WERI-Rb-1 (cell line): ENCODE results near the gene CRIP1.

Experiments used
- DNase-seq: peaks from one replicate; pipeline ENCODE4 v3.0.0-alpha.2; 2020
- H3K27ac ChIP-seq: fragments of 250-450 bp; sonication (Bioruptor Pico); 2 replicates; pipeline ENCODE4 v1.5.1; 2020; ENCODE audit warnings: mild to moderate bottlenecking, moderate library complexity
- H3K27me3 ChIP-seq: fragments of 250-450 bp; sonication (Bioruptor Pico); 2 replicates; pipeline ENCODE4 v1.5.1; 2021; ENCODE audit warnings: mild to moderate bottlenecking, low read depth, moderate library complexity; ENCODE audit not compliant: insufficient read depth, severe bottlenecking
- H3K36me3 ChIP-seq: fragments of 250-450 bp; sonication (Bioruptor Pico); 2 replicates; pipeline ENCODE4 v1.5.1; 2020; ENCODE audit warnings: mild to moderate bottlenecking, moderate library complexity
- H3K4me3 ChIP-seq: 2 replicates; pipeline ENCODE4 v1.5.1; 2011; ENCODE audit warnings: low read depth, mild to moderate bottlenecking, control low read depth, low read length
- H3K9me3 ChIP-seq: fragments of 250-450 bp; sonication (Bioruptor Pico); 2 replicates; pipeline ENCODE4 v1.5.1; 2021; ENCODE audit warnings: mild to moderate bottlenecking, moderate library complexity; ENCODE audit not compliant: severe bottlenecking
- TF ChIP-seq, protein P1 (sequence below): IDR thresholded peaks from 2 replicates; pipeline ENCODE4 v1.5.1; 2011; ENCODE audit warnings: low read depth, mild to moderate bottlenecking, control low read depth, inconsistent platforms, low read length

CRIP1 gene

DNA sequence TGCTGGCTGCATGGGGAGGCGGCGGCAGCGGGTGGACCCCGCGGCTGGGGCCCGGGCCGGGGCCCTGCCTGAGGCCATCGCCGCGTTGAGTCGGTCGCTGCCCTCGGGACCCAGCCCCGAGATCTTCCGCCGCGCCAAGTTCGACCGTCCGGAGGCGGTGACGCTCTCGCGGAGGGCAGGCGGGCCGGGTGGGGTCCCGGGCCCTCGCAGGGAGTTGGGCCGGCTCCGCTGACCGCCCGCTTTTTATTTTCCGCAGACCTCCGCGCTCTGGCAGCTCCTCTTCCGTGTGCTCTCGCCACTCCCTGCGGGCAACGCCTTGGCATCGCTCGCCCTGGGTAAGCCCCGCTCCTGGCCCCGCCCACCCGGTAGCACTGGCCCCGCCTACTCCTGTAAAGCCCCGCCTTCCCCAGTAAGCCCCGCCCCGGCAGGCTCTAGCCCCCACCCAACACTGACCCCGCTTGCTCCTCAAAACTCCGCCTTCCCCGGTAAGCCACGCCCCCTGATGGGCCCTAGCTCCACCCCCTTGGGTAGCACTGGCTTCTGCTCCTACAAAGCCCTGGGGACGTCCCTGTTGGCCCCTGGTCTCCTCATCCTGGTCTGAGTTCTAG is 4.8 kb downstream of the CRIP1 start:
- peak overlapping the region; percentile 74 for H3K4me3 ChIP-seq
- TF ChIP-seq, protein P1, sequence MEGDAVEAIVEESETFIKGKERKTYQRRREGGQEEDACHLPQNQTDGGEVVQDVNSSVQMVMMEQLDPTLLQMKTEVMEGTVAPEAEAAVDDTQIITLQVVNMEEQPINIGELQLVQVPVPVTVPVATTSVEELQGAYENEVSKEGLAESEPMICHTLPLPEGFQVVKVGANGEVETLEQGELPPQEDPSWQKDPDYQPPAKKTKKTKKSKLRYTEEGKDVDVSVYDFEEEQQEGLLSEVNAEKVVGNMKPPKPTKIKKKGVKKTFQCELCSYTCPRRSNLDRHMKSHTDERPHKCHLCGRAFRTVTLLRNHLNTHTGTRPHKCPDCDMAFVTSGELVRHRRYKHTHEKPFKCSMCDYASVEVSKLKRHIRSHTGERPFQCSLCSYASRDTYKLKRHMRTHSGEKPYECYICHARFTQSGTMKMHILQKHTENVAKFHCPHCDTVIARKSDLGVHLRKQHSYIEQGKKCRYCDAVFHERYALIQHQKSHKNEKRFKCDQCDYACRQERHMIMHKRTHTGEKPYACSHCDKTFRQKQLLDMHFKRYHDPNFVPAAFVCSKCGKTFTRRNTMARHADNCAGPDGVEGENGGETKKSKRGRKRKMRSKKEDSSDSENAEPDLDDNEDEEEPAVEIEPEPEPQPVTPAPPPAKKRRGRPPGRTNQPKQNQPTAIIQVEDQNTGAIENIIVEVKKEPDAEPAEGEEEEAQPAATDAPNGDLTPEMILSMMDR = no peak
- H3K27ac ChIP-seq = peak overlapping the region; percentile 92
- no peaks in the 10 kb centered on the region for H3K9me3 ChIP-seq
- peaks cover 19% of the 10 kb centered on the region for H3K36me3 ChIP-seq
- H3K27me3 ChIP-seq = no peaks in the 10 kb centered on the region
- peak; percentile 90 for DNase-seq

DNA sequence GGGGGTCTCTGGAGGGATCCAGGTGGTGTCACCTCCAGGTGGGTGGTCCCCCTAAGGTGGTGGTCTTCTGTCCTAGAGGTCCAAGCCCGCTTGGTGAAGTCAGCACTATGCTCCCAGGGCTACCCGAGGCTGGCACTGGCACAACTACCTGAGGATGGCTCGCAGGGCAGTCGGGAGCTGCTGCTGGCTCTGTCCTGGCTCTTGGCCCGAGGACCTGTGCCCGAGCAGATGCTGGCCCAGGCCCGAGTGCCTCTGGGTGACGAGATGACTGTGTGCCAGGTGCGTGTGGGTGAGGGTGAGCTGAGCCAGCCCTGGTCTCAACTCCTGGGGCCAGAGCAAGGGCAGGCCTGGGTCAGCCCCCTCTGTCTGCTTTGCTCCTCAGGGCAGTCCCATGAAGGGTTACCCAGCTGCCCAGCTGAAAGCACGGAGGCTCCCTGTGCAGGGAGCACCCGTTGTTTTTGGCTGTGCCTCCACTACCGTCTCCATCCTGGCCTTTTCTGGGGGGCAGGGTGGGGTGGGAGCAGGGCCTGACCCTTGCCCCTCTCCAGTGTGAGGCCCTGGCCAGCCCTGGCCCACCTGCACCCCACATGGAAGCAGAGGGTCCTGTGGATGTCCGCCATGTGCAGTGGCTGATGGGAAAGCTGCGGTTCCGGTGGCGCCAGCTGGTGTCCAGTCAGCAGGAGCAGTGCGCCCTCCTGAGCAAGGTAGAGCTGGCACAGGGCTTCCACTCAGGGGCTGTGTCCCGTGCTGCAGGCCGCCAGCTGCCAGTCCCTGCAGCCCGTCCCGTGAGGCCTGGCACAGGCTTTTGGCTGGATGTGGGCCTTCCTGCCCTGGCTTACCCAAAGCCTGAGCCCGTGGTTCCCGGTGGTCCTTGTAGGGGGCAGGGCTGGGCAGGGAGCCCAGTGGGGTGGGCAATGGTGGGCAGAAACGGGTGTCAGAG is 5.6 kb downstream of the CRIP1 start:
- TF ChIP-seq, protein P1 = no peak
- H3K36me3 ChIP-seq = peaks cover 19% of the 10 kb centered on the region
- H3K4me3 ChIP-seq = no peak overlapping the region; the same call in 1 of the 2 replicates
- no peak for DNase-seq
- no peaks in the 10 kb centered on the region for H3K9me3 ChIP-seq
- H3K27ac ChIP-seq = peak overlapping the region; percentile 46; the same call in 1 of the 2 replicates
- H3K27me3 ChIP-seq = no peaks in the 10 kb centered on the region

DNA sequence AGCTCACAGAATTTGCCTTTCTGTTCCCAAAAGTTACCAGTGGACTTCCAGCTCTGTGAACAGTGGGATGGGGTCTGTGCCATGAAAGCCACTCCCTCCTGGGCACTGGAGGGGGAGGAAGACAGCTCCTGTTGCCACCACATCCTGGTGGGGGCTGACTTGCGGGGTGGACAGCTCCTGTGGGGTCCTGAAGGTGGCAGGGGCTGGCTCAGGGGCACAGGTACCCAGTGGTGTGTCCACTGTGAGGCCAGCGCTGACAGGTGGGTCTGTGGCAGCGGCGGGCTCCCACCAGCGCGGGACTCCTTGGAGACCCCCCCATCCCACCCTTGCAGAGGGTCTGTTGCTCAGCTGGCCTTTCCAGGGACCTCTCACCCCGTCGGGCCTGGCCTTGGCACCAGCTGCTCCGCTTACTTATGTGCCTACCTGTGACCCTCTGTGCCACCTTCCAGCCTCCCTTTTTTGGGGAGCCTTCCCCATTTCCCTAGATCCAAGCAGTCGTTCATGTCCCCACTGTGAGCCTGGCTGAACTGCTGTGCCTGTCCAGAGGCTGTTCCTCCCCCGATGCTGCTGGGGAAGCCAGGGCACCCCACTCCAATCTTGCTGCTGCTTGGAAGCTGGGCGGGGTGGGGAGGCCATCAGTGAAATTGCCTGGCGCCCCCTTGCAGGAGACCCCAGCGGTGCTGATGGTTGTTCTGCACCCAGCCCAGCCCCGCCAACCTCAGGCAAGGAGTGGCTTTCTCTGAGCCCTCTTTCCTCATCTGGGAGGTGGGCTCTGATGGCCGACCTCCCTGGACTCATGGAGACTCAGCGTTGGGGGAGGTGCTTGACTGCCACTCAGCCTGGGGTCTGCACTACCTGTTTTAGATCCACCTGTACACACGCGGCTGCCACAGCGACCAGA is 6.5 kb downstream of the CRIP1 start:
- Histone ChIP-seq H3K27me3 (no peaks in the 10 kb centered on the region), H3K4me3 (no peak overlapping the region), H3K36me3 (peaks cover 22% of the 10 kb centered on the region), H3K27ac (no peak overlapping the region), H3K9me3 (no peaks in the 10 kb centered on the region)
- TF ChIP-seq, protein P1 = 0 out of 2 replicates have a peak, but pooled peaks have one; percentile 12
- DNase-seq = no peak

DNA sequence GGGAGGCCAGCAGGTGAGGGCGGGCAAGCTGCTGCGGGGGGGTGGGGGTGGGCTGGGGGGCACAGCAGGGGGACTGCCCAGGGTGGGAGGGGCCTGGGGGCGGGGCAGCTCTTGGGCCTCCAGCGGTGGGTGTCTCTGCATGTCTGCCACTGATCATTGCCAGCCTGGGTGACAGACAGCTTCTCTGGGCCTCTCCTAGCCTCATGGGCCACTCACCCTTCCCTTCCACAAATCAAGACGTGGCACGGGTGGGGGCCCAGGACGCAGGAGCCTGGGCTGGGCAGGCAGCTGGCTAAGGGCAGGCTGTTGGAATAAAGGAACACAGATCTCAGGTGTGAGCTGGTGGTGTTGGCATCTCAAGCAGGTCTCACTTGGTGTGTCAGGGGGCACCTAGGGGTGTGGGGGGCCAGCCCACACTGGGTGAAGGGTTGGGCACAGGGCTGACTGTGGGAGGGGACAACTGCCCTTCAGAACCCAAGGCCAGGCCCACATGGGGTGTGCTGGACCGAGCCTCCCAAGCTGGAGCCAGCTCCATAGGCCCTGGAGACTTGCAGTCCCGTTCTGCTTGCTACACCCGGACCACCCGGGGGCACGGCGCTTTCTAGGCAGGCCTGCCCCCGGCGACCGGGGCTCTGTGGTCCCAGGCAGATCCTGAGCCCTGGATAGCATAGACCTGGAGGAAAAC is 7.4 kb downstream of the CRIP1 start:
- DNase-seq = no peak
- TF ChIP-seq, protein P1 = no peak

DNA sequence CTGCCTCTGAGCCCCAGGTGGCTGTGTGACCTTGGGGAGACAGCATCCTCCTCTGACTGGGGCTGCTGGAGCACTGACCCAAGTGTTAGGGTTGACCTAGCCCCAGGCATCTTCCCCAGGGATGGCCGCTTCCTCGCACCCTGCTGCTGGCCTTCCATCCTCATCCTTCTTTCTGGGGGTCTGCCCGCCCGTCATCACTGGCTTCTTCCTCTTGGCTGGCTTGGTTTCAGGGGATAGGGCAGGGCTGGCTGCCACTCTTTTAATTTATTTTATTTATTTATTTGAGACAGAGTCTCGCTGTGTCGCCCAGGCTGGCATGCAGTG is 7.9 kb downstream of the CRIP1 start:
- no peak for DNase-seq
- Histone ChIP-seq H3K9me3 (no peaks in the 10 kb centered on the region), H3K36me3 (peaks cover 22% of the 10 kb centered on the region), H3K4me3 (no peak overlapping the region), H3K27me3 (no peaks in the 10 kb centered on the region), H3K27ac (no peak overlapping the region)
- TF ChIP-seq, protein P1 = no peak

More for the DNA sequence above, 7.4 kb downstream of the CRIP1 start:
- H3K27me3 ChIP-seq = no peaks in the 10 kb centered on the region
- peaks cover 22% of the 10 kb centered on the region for H3K36me3 ChIP-seq
- H3K27ac ChIP-seq = no peak overlapping the region
- H3K4me3 ChIP-seq = no peak overlapping the region
- no peaks in the 10 kb centered on the region for H3K9me3 ChIP-seq
